NCI-H510A treated with DMSO at 0.1 percent for 48 hours (cell line): ENCODE results near the gene CDH22.

ENCODE experiments used
- DNase-seq: peaks from one replicate; lab custom pipeline; 2025; lab: John Stamatoyannopoulos, UW

Gene CDH22

GRCh38 chr20:46308258-46309157, at the start of gene CDH22:
Gene CDH22, minus strand, starts transcription at chr20:46308498. Its CDS starts 57,204 bp downstream, at chr20:46251294.
- peak; percentile 55 for DNase-seq

- DNase-seq, result no peak
These were observed 48.8 kb upstream of the CDH22 start for GRCh38 chr20:46357030-46357514.

GRCh38 chr20:46356195-46357029, 48.1 kb upstream of the CDH22 start:
- no peak for DNase-seq

- DNase-seq, result no peak
These were observed 47.5 kb upstream of the CDH22 start for GRCh38 chr20:46355778-46356177.

GRCh38 chr20:46354920-46355654, 46.8 kb upstream of the CDH22 start:
- DNase-seq, result no peak

GRCh38 chr20:46354207-46354555, 45.9 kb upstream of the CDH22 start:
- no peak for DNase-seq

GRCh38 chr20:46353500-46354206, 45.4 kb upstream of the CDH22 start:
- no peak for DNase-seq

- no peak for DNase-seq
These were observed 44.2 kb upstream of the CDH22 start for GRCh38 chr20:46352370-46352938.

GRCh38 chr20:46351357-46352058, 43.2 kb upstream of the CDH22 start:
- DNase-seq, result no peak

GRCh38 chr20:46350986-46351267, 42.6 kb upstream of the CDH22 start:
- DNase-seq, result no peak

- peak; percentile 23 for DNase-seq
These were observed 42.1 kb upstream of the CDH22 start for GRCh38 chr20:46350201-46350985.

- DNase-seq, result peak; percentile 26
These were observed 41.4 kb upstream of the CDH22 start for GRCh38 chr20:46349742-46350056.

GRCh38 chr20:46349035-46349741, 40.9 kb upstream of the CDH22 start:
- DNase-seq, result peak; percentile 37

GRCh38 chr20:46347841-46348803, 39.8 kb upstream of the CDH22 start:
- DNase-seq, result no peak

GRCh38 chr20:46346770-46347169, 38.5 kb upstream of the CDH22 start:
- no peak for DNase-seq

- no peak for DNase-seq
These were observed 36.3 kb upstream of the CDH22 start for GRCh38 chr20:46344488-46345162.

- DNase-seq, result no peak
These were observed 35.7 kb upstream of the CDH22 start for GRCh38 chr20:46343975-46344357.
